Measurements from ENCODE around the gene THSD7B.

THSD7B gene

GRCh38 chr2:137156221-137156844 lies 391.0 kb downstream of the THSD7B start:
- no peak for DNase-seq

- DNase-seq = no peak
These were observed 392.5 kb downstream of the THSD7B start for GRCh38 chr2:137157851-137158250.

DNA sequence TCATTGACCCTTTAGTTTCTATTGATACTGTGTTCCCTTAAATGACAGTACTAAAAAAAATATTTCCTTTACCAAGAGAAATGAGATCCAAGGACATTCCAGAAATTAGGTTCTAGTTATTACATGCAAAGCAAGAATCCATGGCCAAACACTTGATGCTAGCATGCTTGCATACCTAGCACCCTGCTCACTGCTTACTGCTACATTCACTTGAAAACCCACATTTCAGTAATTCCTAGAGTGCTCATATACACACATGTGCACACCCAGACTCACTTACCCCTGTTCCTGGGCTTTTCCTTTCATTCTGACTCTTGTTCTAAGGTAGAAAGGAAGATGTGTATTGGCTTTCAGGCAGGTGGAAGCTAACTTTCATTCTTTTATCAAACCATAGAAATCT lies 395.9 kb downstream of the THSD7B start:
- no peak for DNase-seq

- DNase-seq = no peak
These were observed 400.6 kb downstream of the THSD7B start for GRCh38 chr2:137165968-137166367.

GRCh38 chr2:137167651-137168050 lies 402.3 kb downstream of the THSD7B start:
- DNase-seq = no peak

- DNase-seq = no peak
These were observed 403.2 kb downstream of the THSD7B start for GRCh38 chr2:137168552-137168951.

DNA sequence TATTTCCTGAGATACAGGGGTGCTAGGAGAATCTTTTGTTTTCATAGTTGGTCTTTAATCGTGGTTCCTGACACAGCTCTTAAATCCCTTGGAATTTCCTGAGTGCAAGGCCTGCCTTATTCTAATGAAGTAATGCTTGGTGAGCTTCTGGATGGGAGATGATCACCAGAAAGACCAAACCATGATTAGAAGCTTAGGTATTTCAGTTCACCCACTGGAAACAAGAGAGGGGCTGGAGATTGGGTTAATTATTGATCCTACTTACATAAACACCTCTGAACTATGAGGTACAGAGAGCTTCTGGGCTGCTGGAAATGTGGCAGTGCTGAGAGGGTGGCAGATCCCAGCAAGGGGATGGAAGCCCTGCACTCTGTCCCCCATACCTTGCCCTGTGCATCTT lies 406.8 kb downstream of the THSD7B start:
- no peak for DNase-seq

GRCh38 chr2:137173463-137173862 lies 408.1 kb downstream of the THSD7B start:
- DNase-seq = no peak

DNA sequence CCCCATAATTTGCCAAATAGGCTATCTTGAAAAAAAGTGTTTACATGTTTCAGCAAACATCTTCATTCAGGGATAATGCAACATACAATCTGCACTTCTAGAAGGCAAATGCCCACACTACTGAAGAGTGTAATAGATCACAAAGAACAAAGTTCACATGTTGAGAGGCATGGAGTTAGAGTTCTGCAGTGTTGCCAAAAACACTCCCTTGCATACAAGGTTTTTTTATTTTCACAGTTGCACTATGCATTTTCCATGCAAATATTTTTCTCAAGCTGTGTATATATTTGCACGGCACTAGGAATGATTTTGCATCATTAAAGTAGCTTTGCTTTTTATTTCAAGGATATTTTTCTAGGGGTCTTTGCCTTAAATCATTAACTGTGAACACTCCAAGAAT lies 409.9 kb downstream of the THSD7B start:
- no peak for DNase-seq

- DNase-seq = no peak
These were observed 413.6 kb downstream of the THSD7B start for GRCh38 chr2:137178951-137179377.

DNA sequence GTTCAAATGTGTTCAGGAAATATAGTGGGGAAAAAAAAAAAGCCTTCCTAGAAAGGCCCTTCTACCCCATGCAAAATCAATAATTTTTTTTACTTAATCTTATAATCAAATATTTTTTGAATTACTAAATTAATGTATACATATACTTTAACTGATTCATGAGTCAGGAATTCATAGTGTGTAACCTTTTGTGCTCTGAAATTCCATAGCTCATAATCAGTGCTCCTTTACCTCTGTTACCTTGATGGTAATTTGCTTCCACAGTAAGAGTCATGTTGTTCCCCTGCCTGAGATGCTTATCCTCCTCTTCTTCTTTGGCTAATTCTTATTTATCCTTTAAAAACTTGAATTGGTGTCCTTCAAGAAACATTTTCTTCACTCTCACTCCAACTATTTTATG lies 414.2 kb downstream of the THSD7B start:
- no peak for DNase-seq

GRCh38 chr2:137180012-137180411 lies 414.7 kb downstream of the THSD7B start:
- DNase-seq = no peak

- DNase-seq = no peak
These were observed 416.0 kb downstream of the THSD7B start for GRCh38 chr2:137181370-137181769.

- no peak for DNase-seq
These were observed 416.7 kb downstream of the THSD7B start for GRCh38 chr2:137182071-137182470.

DNA sequence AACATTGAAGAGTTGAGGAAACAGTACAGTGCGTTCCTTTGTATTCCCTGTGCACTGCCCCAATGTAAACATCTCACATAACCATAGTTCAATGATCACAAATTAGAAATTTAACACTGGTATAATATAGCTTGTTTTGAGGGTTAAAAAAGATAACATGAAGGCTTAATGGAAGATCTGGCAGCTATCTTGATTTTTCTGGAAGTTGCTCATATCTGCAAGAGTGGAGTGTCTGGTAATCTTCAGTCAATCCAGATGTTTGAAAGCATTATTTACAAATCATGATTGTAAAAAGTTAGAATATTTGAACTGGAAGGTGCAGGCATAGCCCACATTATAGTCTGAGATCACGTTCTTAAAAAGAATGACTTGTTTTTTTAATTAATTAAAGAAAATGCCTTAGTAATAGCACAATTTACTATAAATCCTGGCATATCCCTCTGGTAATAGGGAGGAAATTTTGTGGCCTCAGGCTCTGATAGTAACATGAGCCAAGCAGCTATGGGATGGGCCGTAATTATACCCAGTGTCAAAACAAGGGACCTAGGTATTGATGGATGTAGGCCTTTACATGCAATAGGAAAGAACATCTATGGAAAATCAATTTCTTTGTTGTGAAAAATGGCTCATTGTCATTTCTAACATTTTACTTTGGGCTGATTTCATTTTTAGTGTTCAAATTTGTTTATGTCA lies 418.0 kb downstream of the THSD7B start:
- DNase-seq = no peak

DNA sequence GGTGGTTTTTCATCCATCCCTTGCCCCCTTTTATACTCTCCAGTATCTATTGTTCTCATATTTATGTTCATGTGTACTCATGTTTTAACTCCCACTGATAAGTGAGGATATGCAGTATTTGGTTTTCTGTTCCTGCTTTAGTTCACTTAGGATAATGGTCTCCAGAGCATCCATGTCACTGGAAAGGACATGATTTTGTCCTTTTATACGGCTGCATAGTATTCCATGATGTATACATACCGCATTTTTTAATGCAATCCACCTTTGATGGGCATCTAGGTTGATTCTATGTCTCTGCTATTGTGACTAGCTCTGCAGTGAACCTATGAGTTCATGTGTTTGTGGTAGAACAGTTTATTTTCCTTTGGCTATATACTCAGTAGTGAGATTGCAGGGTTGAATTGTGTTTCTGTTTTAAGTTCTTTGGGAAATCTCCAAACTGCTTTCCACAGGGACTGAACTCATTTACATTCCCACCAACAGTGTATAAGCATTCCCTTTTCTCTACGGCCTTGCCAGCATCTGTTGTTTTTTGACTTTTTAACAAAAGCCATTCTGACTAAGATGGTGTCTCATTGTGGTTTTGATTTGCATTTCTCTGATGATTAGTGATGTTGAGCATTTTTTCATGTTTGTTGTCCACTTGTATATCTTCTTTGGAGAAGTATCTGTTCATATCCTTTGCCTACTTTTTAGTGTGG lies 420.2 kb downstream of the THSD7B start:
- DNase-seq = no peak

DNA sequence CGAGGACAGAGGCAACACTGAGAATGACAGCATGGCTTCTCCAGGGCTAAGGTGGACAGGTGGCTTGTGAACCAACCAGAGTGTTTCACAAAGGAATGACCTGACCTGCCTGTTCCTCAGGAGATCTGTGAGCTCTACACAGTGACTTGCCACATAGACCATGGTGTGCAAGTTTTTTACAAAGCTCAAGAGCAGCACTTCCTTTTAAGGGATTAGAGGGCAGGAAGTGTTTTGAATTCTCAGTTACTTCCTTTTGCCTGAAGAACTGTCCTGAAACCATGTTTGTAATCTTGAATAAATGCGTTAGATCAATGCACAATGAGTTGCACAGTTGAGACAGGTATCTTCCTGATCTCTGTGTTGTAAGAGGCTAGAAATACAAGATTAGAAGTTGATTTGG lies 421.9 kb downstream of the THSD7B start:
- DNase-seq = no peak

DNA sequence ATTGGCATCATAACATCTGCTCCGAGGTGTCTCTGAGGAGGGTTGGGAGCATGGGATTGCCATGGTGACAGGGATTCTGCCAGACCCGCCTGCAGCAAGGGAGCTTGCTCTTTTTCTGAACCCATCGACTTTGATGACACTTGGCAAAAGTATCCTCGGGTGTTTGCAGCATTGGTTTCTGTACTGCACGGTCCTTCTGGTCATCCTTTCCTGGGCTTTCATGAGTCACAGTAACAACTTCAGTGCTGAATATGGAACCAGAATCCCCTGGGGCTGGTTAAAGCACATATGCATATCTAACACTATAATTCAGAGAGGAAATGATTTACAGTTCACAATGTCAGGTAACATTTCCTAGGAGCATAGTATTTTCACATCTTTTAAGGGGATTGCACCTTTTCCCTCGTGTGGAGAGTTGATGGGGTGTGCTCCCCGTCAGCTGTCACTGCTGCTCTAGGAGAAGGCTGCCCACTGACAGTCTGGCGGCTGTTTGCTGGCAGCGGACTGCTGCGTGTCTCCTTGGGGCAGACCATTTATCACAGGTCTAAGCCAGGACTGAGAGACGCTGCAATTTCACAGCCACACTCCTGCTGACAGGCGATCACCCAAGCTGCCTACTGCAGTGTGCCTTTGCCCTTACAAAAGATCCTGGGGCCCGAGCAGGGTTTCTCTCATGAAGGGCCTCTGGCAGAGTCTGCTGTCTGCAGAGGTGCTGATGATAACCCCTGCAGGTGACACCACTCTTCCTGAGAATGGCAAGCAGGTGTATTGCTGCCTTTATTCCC lies 425.3 kb downstream of the THSD7B start:
- no peak for DNase-seq

- no peak for DNase-seq
These were observed 427.3 kb downstream of the THSD7B start for GRCh38 chr2:137192366-137193310.

- DNase-seq = no peak
These were observed 428.1 kb downstream of the THSD7B start for GRCh38 chr2:137193401-137193800.

DNA sequence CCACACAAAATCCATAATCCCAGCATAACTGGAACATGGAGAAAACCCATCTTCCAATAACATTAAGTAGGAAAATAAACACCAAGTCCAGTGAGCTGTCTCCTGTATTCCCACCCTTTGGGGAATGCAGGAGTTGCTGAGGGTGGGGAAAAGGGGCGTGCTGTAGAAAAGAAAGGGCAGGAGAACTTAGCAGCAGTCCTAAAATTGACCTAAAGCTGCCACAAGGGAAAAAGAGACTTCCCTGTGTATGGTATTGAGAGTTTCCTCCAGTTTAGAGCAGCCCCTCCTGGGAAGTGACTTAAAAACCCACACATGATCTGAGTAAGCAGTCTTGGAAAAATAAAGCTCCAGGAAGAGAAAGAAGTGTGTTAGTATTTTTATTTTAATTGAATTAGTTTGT lies 428.8 kb downstream of the THSD7B start:
- DNase-seq = no peak

DNA sequence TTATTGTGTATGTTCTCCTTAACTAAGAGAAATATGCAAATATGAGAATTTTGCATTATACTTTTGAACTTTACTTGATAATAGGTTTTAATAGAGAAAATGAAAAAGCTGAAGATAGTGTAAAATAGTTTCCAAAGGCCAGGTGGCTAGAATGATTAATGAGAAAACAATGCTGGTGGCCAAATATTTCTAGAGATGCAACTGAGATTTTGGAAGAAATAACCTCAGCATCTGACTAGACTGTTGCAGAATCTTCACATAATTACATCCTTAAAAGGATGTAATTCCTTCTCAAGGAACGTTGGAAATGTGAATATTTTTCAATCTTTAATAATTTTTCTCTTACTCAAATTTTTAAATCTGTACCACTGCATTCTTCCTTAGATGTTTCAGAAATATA lies 434.4 kb downstream of the THSD7B start:
- DNase-seq = no peak

All from activated T-cell treated with anti-CD3 and anti-CD28 coated beads, Interleukin-2, amount 50 U/mL, for 48 hours (primary cell).